Naive thymus-derived CD4-positive, alpha-beta T cell (primary cell): ENCODE measurements around the gene SPACA7. TPM values are rescaled to one million over a fixed set of nuclear protein-coding genes. Genes with fewer than 3 reads are reported as not detected.

ENCODE experiments used
- ATAC-seq: fragments of 150-1000 bp; cut with Tn5 transposase; 2 replicates; pipeline ENCODE4 v1.10.0; 2021; ENCODE audit warnings: mild to moderate bottlenecking, moderate library complexity
- CTCF ChIA-PET: fragments of 350-600 bp; sonication (Branson Sonifier 250); formaldehyde crosslinking; loops from one replicate; lab custom pipeline; 2021; ENCODE audit warnings: antibody characterized with exemption; lab: Charles Lee
- POLR2A ChIA-PET: fragments of 350-600 bp; sonication (Branson Sonifier 250); formaldehyde crosslinking; loops from one replicate; lab custom pipeline; 2021; ENCODE audit warnings: antibody characterized with exemption, inconsistent platforms; lab: Charles Lee
- DNase-seq, 9 donors: peaks; one replicate each; pipeline versions ENCODE4 v3.0.0 to v3.0.0-alpha.2; 2020 to 2022; ENCODE audit warnings: mixed read lengths in 1 of 9
- H3K27ac ChIP-seq: one replicate; pipeline ENCODE4 v1.7.0; 2013; ENCODE audit warnings: mild to moderate bottlenecking, low read depth, low read length, moderate library complexity
- H3K27me3 ChIP-seq, 2 donors: one replicate each; pipeline ENCODE4 v1.7.0; 2013; ENCODE audit warnings: low read length in 2 of 2, mild to moderate bottlenecking in 2 of 2, moderate library complexity in 2 of 2; ENCODE audit not compliant: control insufficient read depth in 2 of 2, insufficient read depth in 2 of 2
- H3K36me3 ChIP-seq, 3 experiments: 1 replicate in 2 of 3; 2 replicates in 1 of 3; pipeline ENCODE4 v1.7.0; 2013; ENCODE audit warnings: low read length in 3 of 3, mild to moderate bottlenecking in 3 of 3, moderate library complexity in 1 of 3; ENCODE audit not compliant: insufficient read depth in 3 of 3, control insufficient read depth in 2 of 3
- H3K4me1 ChIP-seq, 2 donors: one replicate each; pipeline ENCODE4 v1.7.0; 2013; ENCODE audit warnings: low read length in 2 of 2, mild to moderate bottlenecking in 2 of 2, moderate library complexity in 1 of 2; ENCODE audit not compliant: control insufficient read depth in 2 of 2, insufficient read depth in 2 of 2
- H3K4me3 ChIP-seq: 2 replicates; pipeline ENCODE4 v1.7.0; 2013; ENCODE audit warnings: mild to moderate bottlenecking, low read length
- H3K9me3 ChIP-seq, 3 experiments: 1 replicate in 2 of 3; 2 replicates in 1 of 3; pipeline ENCODE4 v1.7.0; 2013; ENCODE audit warnings: low read length in 3 of 3; ENCODE audit not compliant: control insufficient read depth in 2 of 3
- H3K27ac Mint-ChIP-seq, 9 donors: one replicate each; pipeline ENCODE4 v1.8.0; 2020 to 2022; ENCODE audit warnings: mixed read lengths in 9 of 9, mild to moderate bottlenecking in 8 of 9, moderate library complexity in 5 of 9, inconsistent platforms in 2 of 9
- H3K27me3 Mint-ChIP-seq, 5 donors: one replicate each; pipeline ENCODE4 v1.8.0; 2021 to 2022; ENCODE audit warnings: mixed read lengths in 5 of 5, mild to moderate bottlenecking in 1 of 5
- H3K36me3 Mint-ChIP-seq, 5 donors: one replicate each; pipeline ENCODE4 v1.8.0; 2020 to 2022; ENCODE audit warnings: mixed read lengths in 5 of 5, mild to moderate bottlenecking in 3 of 5, inconsistent platforms in 1 of 5
- H3K4me1 Mint-ChIP-seq, 7 donors: one replicate each; pipeline ENCODE4 v1.8.0; 2020 to 2022; ENCODE audit warnings: mixed read lengths in 7 of 7, mild to moderate bottlenecking in 3 of 7, inconsistent platforms in 1 of 7
- H3K4me3 Mint-ChIP-seq, 10 donors: one replicate each; pipeline ENCODE4 v1.8.0; 2020 to 2022; ENCODE audit warnings: mild to moderate bottlenecking in 10 of 10, mixed read lengths in 10 of 10, moderate library complexity in 6 of 10, inconsistent platforms in 2 of 10
- H3K9me3 Mint-ChIP-seq, 11 donors: one replicate each; pipeline ENCODE4 v1.8.0; 2020 to 2022; ENCODE audit warnings: mixed read lengths in 11 of 11, mild to moderate bottlenecking in 4 of 11, inconsistent platforms in 1 of 11, moderate library complexity in 1 of 11
- intact Hi-C, 2 donors: fragments of 100-400 bp; cut with micrococcal nuclease; formaldehyde crosslinking; loops; one replicate each; pipeline ENCODE4 v1.15.1; 2023
- polyA plus RNA-seq, 2 donors: library from polyadenylated mRNA; unstranded; fragments of 300-500 nt; fragmentation: Illumina TruSeq; gene quantifications; one replicate each; pipeline ENCODE4 v1.2.3, GENCODE V29; 2021
- total RNA-seq, 6 experiments: library from RNA in 5 of 6; stranded (reverse) in 5 of 6; gene quantifications; 1 replicate in 5 of 6; 2 replicates in 1 of 6; pipeline ENCODE4 v1.2.3 and lab custom pipeline; 2021 to 2026

The SPACA7 gene
- total and polyA plus RNA-seq, 7 experiments from 2014 or later, result not detected

DNA sequence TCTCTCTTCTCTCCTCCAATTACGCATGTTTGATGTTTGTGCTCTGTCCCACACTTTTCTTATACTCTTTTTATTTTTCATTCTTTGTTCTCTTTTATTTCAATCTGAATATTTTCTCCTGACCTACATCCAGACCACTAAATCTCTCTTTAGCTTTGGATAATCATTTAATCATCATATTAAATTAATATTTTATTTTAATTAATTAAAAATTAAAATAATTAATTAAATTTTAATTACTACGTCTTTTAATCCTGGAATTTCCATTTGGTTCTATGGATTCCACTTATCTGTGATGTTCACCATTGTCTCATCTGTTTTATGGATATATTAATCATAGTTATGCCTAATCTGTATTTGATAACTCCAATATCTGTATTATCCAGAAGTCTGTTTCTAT lies 62.4 kb downstream of the SPACA7 start:
- no peak for ATAC-seq

DNA sequence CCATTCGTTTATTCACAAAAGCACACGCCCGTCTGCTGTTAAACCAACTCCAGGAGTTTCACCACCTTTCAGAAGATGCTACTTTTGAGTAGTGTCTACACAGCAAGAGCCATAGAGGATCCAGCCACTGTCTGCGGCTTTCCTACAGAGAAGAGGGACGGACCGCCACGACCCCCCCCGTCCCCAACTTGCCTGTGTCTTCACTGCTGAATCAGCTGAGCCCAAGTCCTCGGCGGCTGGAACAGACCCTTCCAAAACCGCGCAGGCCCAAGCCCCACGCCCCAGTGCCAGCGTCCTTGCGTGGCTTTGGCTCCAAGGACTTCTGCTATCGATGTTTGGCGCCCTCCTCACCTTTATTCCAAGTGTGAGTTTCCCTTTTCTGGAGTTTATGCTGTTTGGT lies 65.1 kb downstream of the SPACA7 start:
- H3K27me3 ChIP-seq, result no peaks in the 10 kb centered on the region
- no peak for ATAC-seq
- POLR2A ChIA-PET, result no interaction called here
- peaks cover 0 to 11% (median 6%) of the 10 kb centered on the region in 11 donors for H3K9me3 Mint-ChIP-seq
- CTCF ChIA-PET, result no interaction called here
- H3K27me3 Mint-ChIP-seq, result peaks cover 9 to 42% (median 27%) of the 10 kb centered on the region in 5 donors
- DNase-seq, result no peak
- H3K36me3 Mint-ChIP-seq, result no peaks in the 10 kb centered on the region
- no peaks in the 10 kb centered on the region for H3K36me3 ChIP-seq
- H3K4me3 Mint-ChIP-seq, result no peak overlapping the region
- H3K4me1 ChIP-seq, result no peaks in the 10 kb centered on the region
- no peak overlapping the region for H3K27ac ChIP-seq
- intact Hi-C loops, result loop anchor here (5.0 to 10.0 kb wide), 2 partner anchors 969 to 1986 kb away; no protein-coding TSS in a partner anchor
- H3K4me3 ChIP-seq, result no peak overlapping the region
- no peak overlapping the region for H3K27ac Mint-ChIP-seq
- H3K9me3 ChIP-seq, result peaks cover 0 to 3% (median 0%) of the 10 kb centered on the region in 3 experiments
- peaks cover 0 to 7% (median 0%) of the 10 kb centered on the region in 7 donors for H3K4me1 Mint-ChIP-seq

More for the DNA sequence above, 62.4 kb downstream of the SPACA7 start:
- no peak overlapping the region for H3K4me3 ChIP-seq
- H3K27me3 ChIP-seq, result no peaks in the 10 kb centered on the region
- no peaks in the 10 kb centered on the region for H3K36me3 ChIP-seq
- H3K27ac ChIP-seq, result no peak overlapping the region
- H3K27me3 Mint-ChIP-seq, result peaks cover 5 to 50% (median 28%) of the 10 kb centered on the region in 5 donors
- intact Hi-C loops, result no loop called here
- POLR2A ChIA-PET, result no interaction called here
- no peaks in the 10 kb centered on the region for H3K4me1 ChIP-seq
- H3K36me3 Mint-ChIP-seq, result no peaks in the 10 kb centered on the region
- H3K4me3 Mint-ChIP-seq, result no peak overlapping the region
- peaks cover 0 to 11% (median 6%) of the 10 kb centered on the region in 11 donors for H3K9me3 Mint-ChIP-seq
- no peak for DNase-seq
- H3K27ac Mint-ChIP-seq, result no peak overlapping the region
- peaks cover 0 to 3% (median 0%) of the 10 kb centered on the region in 3 experiments for H3K9me3 ChIP-seq
- peaks cover 0 to 6% (median 0%) of the 10 kb centered on the region in 7 donors for H3K4me1 Mint-ChIP-seq
- CTCF ChIA-PET, result interaction anchor here (1.5 kb wide), 1 partner anchor 12 kb away, joined by 3 read pairs; no protein-coding TSS in a partner anchor

DNA sequence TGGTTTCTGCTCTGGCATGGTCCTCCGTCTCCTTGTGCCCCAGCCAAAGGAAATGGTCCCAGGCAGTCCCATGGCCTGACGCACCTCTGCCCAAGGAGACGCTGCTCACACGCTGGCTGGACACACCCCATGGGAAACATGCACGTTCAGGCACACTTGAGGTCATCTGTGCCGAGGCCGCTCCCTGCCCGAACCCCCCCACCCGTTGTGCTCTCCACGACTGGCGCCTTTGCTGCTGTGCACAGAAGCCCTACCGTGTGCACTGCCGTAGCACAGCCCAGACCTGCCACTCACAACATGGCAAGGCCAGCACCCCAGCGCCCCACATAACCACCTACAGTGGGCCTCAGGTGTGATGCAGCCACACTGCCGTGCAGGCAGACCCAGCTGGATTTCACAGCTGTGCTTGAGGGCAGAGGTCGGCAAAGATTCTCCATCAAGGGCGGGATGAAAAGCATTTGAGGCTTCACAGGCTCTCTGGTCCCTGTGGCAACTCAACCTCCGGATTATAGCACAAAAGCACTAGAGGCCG lies 65.7 kb downstream of the SPACA7 start:
- Histone ChIP-seq H3K4me3 (no peak overlapping the region), H3K36me3 (no peaks in the 10 kb centered on the region), H3K27me3 (no peaks in the 10 kb centered on the region), H3K9me3 (peaks cover 0 to 3% (median 0%) of the 10 kb centered on the region in 3 experiments), H3K4me1 (no peaks in the 10 kb centered on the region), H3K27ac (no peak overlapping the region)
- ChIA-PET CTCF (no interaction called here), POLR2A (interaction anchor here (0.7 kb wide), 1 partner anchor 566 kb away, joined by 3 read pairs; no protein-coding TSS in a partner anchor)
- H3K4me3 Mint-ChIP-seq, result no peak overlapping the region
- no peaks in the 10 kb centered on the region for H3K36me3 Mint-ChIP-seq
- ATAC-seq (no peak), DNase-seq (no peak)
- H3K9me3 Mint-ChIP-seq, result peaks cover 0 to 11% (median 6%) of the 10 kb centered on the region in 11 donors
- peaks cover 9 to 45% (median 27%) of the 10 kb centered on the region in 5 donors for H3K27me3 Mint-ChIP-seq
- peaks cover 0 to 7% (median 0%) of the 10 kb centered on the region in 7 donors for H3K4me1 Mint-ChIP-seq
- intact Hi-C loops, result loop anchor here (5.0 to 10.0 kb wide), 2 partner anchors 970 to 1987 kb away; no protein-coding TSS in a partner anchor
- H3K27ac Mint-ChIP-seq, result no peak overlapping the region

DNA sequence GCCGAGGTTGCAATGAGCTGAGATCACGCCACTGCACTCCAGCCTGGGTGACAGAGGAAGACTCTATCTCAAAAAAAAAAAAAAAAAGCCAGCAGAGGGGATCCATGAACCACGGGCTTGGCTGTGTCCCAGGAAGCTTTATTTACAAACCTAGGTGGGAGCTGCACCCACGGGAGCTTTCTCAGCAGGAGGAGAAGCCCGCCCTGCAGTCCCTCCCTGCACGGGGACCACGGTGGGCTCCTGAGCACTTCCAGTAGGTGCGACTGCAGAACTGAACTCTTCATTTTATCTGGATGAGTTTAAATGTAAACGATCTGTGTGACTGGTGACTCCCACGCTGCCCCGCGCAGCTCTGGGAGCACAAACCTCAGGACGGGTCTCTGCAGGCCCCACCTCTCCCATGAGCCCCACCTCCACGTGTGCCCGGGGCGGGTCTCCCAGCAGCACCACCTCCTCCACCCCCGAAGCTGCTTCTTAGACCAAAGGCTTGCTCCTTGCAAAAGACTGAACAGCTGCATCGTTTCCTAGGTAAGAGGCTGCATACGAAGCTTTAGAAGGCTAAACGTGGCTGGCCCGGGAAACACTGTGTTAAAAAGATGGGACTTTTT lies 66.4 kb downstream of the SPACA7 start:
- Histone ChIP-seq H3K36me3 (no peaks in the 10 kb centered on the region), H3K4me3 (no peak overlapping the region), H3K27ac (no peak overlapping the region), H3K27me3 (no peaks in the 10 kb centered on the region), H3K9me3 (peaks cover 0 to 3% (median 0%) of the 10 kb centered on the region in 3 experiments), H3K4me1 (no peaks in the 10 kb centered on the region)
- DNase-seq (peak in 1 of 9 donors; percentile 19), ATAC-seq (no peak)
- H3K36me3 Mint-ChIP-seq, result no peaks in the 10 kb centered on the region
- no peak overlapping the region for H3K4me3 Mint-ChIP-seq
- H3K4me1 Mint-ChIP-seq, result peaks cover 0 to 7% (median 0%) of the 10 kb centered on the region in 7 donors
- H3K9me3 Mint-ChIP-seq, result peaks cover 0 to 11% (median 6%) of the 10 kb centered on the region in 11 donors
- POLR2A ChIA-PET, result interaction anchor here (0.7 kb wide), 1 partner anchor 567 kb away, joined by 3 read pairs; no protein-coding TSS in a partner anchor
- intact Hi-C loops, result loop anchor here (5.0 to 10.0 kb wide), 2 partner anchors 970 to 1988 kb away; no protein-coding TSS in a partner anchor
- no peak overlapping the region for H3K27ac Mint-ChIP-seq
- peaks cover 9 to 51% (median 33%) of the 10 kb centered on the region in 5 donors for H3K27me3 Mint-ChIP-seq
- CTCF ChIA-PET, result no interaction called here

DNA sequence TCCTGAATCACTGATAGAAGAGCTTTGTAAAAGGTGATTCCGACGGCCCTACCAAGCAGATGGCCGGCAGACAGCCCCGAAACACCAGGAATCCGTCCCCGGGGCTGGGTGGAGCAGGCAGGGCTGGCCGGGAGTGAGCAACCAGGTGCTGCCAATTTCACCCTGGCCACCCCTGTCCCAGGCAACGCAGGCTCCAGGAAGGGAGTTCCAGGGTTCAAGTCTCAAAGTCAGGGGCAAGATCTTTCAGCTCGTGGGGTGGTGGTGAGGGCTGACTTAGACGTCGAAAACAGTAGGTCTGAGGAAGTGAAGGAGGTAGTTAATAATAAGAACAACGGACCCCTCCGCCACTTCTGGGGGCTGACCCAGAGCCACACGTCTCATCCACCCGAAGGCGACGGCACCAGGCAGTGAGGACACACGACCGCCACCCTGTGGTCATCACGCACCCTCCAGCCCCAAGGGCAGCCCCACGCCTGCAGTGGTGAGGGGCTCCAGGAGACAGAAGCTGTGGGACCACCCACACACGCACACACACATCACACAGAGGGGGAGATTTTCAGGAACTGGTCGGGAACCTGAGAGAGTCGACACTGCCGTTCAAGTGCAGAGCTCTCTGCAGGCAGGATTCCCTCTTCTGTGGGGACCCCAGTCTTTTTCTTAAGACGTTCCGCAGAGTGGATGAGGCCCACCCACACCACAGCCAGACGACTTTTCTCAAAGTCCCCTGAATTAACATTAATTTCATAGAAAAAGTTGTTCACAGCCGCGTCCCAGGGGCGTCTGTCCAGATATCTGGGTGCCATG lies 67.2 kb downstream of the SPACA7 start:
- Mint-ChIP-seq H3K27ac (no peak overlapping the region), H3K4me3 (no peak overlapping the region), H3K9me3 (peaks cover 0 to 6% (median 3%) of the 10 kb centered on the region in 11 donors), H3K27me3 (peaks cover 9 to 48% (median 33%) of the 10 kb centered on the region in 5 donors), H3K4me1 (peaks cover 0 to 7% (median 0%) of the 10 kb centered on the region in 7 donors), H3K36me3 (no peaks in the 10 kb centered on the region)
- ATAC-seq (no peak), DNase-seq (peak in 1 of 9 donors; percentile 20)
- intact Hi-C loops, result loop anchor here (5.0 to 10.0 kb wide), 2 partner anchors 971 to 1989 kb away; no protein-coding TSS in a partner anchor
- Histone ChIP-seq H3K27me3 (no peaks in the 10 kb centered on the region), H3K4me3 (no peak overlapping the region), H3K4me1 (no peaks in the 10 kb centered on the region), H3K9me3 (no peaks in the 10 kb centered on the region), H3K36me3 (no peaks in the 10 kb centered on the region), H3K27ac (no peak overlapping the region)
- ChIA-PET POLR2A (no interaction called here), CTCF (no interaction called here)

DNA sequence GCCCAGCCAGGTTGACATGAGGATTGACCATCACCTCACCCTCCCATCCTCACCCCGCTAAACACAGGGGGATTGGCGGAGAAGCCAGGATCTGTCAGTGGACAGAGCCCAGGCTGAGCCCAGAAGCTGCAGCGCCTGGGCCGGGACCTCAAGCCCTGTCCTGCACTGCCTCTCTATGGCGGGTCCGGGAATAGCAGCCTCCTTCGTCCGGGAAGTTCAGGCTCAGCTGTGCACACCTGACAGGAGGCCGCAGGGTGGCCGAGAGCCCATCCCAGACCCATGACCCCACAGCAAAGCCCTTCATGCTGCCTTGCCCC lies 67.8 kb downstream of the SPACA7 start:
- CTCF ChIA-PET, result no interaction called here
- intact Hi-C loops, result loop anchor here (1.0 to 10.0 kb wide), 3 partner anchors 162 to 1989 kb away; no protein-coding TSS in a partner anchor
- Mint-ChIP-seq H3K36me3 (no peaks in the 10 kb centered on the region), H3K27me3 (peaks cover 9 to 50% (median 33%) of the 10 kb centered on the region in 5 donors), H3K27ac (no peak overlapping the region), H3K4me3 (no peak overlapping the region), H3K4me1 (peaks cover 0 to 7% (median 0%) of the 10 kb centered on the region in 7 donors), H3K9me3 (peaks cover 0 to 4% (median 0%) of the 10 kb centered on the region in 11 donors)
- no peaks in the 10 kb centered on the region for H3K27me3 ChIP-seq
- no peaks in the 10 kb centered on the region for H3K9me3 ChIP-seq
- no peaks in the 10 kb centered on the region for H3K36me3 ChIP-seq
- H3K27ac ChIP-seq, result no peak overlapping the region
- peak in 4 of 9 donors; percentile 5 to 67 (median 12) for DNase-seq
- no peak overlapping the region for H3K4me3 ChIP-seq
- ATAC-seq, result peak; percentile 48
- POLR2A ChIA-PET, result no interaction called here
- H3K4me1 ChIP-seq, result no peaks in the 10 kb centered on the region
